GM18507 (cell line): ENCODE measurements around the gene C19orf12.

Experiments used
- DNase-seq: peaks from one replicate; pipeline ENCODE4 v3.0.0; 2011; ENCODE audit warnings: low read depth; ENCODE audit not compliant: insufficient read length; ENCODE audit errors: extremely low spot score
- FAIRE-seq: peaks from 2 replicates; lab custom pipeline; 2011; peaks lifted over from hg19 to GRCh38; lab: Jason Lieb, UNC

The C19orf12 gene

DNA sequence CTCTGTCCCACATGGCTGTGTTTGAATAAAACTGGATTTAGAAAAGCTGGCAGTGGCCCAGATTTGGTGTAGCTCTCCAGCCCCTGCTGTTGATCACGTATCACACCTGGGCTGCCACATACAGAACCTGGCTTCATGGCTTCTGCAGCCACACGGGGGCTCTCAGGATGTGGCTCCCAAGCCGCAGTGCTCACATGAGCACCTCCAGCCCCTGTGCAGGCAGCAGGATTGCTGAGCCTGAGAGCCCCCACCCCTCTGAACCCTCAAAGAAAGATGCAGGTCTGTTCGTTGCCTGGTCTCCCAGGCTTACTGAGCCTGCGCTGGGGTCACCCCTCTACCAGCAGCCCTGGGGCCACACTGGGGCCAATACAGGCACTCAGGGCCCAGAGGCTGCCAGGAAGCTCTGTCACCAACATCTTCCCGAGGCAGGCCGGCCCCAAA lies 47.1 kb downstream of the C19orf12 start:
- no peak for DNase-seq
- peak; percentile 44 for FAIRE-seq

DNA sequence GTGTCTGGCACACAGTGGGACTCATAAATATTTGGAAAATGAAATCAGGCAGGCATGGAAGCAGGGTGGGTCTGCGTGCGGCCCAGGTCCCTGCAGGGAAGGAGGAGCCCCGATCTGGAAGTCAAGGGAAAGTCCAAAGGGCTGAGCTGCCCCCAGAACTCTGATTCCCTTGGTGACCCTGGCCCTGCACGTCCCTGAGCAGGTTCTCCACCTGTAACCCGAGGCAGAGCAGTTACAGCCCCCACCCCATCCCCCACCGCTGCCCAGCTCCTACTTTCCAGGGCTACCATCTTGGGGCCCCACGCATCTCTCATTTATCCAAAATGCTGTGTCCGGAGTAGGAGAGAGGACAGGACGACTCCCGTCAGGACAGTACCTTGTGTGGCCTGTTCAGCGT lies 47.7 kb downstream of the C19orf12 start:
- DNase-seq (no peak), FAIRE-seq (no peak)

DNA sequence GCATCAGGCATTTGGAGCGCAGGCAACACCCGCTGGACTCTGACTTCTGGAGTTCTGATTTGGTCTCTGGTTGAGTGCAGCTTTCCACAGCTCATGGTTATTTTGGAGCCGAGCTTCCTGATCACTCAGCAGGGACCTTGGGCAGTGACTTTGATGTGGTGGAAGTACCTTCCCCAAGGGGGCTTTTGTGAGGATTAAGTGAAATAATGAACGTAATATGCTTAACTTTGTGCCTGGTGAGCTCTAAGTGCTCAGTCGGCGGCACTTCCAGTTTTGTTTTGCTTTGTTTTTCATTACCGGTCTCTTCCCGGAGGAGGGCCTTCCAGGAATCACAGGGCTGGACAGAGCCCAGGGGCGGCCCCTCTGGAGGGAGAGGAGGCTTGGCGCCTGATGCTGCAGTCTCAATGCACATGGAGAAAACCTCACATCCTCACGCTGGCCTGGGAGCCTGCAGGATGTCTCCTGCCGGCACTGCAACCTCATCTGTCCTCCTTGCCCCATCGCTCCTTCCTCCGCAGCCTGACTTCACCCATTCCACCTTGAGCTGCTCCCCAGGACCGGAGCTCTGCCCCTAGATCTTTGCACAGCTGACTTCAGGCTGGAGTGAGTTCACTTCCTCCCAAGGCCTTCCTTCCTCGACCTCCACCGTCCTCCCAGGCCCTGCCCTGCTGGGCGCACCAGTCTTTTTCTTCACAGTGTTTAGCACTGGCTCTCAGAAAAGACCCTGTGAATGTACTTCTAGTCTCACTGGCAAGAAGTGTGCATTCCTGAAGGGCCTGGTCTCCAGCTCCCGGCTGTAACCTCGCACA lies 48.3 kb downstream of the C19orf12 start:
- DNase-seq (no peak), FAIRE-seq (peak; percentile 60)

DNA sequence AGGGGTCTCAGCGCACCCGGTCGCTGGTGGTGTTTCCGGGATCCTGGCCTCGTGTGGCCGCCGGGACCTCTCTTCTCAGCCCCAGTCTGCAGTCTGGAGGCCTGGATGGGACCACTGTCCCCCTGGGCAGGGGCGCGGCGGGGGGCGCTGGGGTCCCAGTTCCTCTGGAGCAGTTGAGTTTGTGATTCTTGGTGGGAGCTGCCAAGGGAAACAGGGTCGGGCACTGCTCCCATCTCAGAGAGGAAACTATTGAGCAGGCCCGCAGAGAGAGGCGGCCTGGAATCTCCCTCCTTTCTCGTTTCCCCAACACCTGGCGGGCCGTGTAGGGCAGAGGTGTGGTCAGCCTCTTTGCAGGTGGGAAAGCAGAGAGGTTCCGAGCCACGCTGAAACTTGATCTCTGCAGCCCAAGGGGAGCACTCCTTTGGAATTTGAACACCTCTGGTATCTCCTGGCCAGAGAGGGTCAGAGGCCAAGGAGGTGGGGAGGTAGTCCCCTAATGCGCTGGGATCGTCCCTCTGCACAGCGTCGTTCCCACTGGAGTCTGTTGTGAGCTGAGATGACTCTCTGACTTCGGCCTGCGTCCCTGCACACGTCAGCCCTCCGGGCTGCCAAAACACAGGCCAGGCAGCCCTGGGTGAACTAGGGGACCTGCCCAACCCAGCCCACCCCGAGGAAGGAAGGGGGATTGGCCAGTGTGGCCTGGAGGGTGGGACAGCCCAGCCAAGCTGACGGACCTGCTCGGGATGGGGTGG lies 49.1 kb downstream of the C19orf12 start:
- no peak for DNase-seq

DNA sequence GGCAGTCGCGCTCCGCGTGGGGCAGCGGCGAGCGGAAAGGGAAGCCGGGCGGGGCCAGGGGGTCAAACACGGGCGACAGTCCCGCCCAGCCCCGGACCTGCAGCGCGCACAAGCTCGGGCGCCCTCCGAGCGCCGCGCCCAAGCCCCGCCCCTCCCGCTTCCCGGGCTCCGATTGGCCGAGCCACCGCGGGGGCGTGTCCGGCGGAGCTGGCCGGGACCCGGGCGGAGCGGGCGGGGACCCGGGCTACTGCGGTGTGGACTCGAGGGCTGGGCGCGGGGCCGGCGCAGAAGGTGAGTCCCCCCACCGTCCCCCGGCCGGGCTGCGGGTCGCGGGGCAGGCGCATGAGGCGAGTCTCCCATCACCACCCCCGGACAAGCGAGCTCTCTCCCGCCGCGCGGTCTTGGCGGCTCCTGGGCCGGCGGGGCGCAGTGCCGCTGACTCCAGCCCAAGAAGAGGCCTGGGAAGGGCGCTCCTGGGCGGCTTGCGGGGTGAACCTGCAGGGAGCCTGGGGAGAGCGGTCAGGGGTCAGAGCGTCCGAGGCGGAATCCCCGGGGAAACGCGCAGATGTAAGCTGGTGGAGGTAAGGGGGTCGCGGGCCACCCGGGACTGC lies 49.7 kb downstream of the C19orf12 start, which contains the start of gene PLEKHF1:
Gene PLEKHF1, plus strand, starts transcription at position 247 of the 611 bp plus-strand sequence. CDS start 8,379 bp downstream, outside the sequence.
- peak; percentile 91 for FAIRE-seq
- DNase-seq, result peak; percentile 94

More for the DNA sequence above, 49.1 kb downstream of the C19orf12 start:
- peak; percentile 65 for FAIRE-seq

DNA sequence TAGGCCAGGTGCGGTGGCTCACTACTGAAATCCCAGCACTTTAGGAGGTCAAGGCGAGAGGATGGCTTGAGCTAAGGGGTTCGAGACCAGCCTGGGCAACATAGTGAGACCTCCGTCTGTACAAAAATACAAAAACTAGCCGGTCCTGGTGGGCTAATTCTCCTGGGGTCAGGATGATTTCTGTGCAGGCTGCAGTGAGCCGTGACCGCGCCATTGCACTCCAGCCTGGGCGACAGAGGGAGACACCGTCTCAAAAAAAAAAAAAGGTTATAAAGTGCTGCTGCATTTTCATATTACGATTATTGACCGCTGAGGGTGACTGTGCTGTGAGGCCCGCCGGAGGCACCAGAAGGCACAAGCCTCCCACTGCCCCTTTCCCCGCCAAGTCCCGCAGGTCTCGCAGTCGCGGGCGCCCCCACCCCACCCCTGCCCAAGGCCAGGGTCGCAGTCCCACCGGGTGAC lies 50.3 kb downstream of the C19orf12 start:
- no peak for DNase-seq
- no peak for FAIRE-seq

DNA sequence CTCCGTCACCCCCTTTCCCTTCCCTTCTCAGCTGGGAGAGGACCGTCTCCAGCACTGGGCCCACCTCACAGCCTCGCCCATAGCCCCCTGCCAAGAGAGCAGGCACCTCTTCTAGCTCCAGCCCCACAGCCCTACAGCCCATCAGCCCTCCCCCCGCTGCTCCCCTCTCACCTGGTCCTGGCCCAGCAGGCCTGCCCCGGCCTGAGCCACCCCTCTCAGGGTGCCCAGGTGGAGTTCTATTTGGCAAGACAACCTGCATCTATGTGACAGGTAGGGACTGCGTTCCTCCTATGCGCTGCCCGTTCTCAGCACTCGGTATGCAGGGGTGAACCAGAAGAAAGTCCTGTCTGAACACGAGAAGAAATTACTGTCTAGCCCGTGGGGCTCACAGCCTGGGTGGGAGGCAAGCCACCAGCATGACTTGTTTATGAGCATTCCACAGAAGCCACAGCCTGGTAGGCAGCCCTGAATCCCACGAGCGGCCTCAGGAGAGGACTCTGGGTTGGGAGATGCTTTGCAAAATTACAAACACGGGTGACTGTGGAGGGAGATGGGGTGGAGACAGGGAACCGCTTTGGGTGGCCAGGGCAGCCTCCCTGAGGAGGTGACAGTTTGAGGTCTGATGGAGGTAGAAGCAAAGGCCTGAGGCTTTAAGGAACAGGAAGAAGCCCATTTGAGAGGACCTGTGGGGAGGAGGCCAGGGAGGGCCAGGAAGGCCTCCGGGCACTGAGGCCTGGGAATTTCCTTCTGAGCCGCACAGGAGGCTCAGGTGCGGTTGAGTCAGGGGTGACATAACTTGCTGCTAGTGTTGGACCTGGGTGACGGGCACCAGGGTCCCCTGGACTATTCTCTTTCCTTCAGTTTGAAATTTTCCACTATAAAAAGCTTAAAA lies 51.0 kb downstream of the C19orf12 start:
- no peak for DNase-seq
- FAIRE-seq, result no peak

DNA sequence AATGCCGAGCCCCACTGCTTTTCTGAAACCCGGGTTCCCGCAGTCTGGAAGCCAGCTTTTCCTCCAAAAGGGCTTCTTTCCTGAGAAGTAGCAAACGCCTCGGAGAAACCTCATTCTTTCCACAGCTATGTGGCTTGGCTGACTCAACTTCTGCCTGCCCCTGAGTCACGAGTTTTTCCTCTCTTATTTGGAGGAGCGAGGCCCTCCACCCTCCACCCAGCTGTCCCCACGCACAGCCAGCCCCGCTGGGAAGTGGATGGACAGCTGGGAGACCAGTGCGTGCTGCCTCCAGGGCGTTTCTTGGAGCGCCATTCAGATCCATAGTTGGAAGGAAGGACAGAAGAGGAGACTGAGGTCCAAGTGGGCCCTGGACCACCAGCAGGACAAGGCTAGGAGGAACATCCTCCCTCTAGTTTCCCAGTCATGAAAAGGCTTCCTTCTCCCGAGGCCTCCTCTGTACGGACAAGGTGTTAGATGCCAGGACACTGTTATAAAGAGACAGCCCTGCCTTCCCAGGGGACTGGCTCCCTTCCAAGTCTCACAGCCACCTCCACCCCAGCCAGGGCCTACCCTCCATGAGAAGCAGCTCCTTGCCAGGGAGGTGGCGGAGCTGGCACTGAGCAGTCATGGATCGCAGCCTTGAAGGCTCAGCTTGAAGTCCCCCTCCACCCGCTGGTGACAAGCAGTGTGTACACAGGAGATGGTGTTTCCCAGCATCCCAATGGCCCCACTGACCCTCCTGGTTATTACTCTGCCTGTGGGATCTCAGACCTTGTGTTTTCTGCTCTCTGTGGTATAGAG lies 52.3 kb downstream of the C19orf12 start:
- DNase-seq, result no peak
- no peak for FAIRE-seq

DNA sequence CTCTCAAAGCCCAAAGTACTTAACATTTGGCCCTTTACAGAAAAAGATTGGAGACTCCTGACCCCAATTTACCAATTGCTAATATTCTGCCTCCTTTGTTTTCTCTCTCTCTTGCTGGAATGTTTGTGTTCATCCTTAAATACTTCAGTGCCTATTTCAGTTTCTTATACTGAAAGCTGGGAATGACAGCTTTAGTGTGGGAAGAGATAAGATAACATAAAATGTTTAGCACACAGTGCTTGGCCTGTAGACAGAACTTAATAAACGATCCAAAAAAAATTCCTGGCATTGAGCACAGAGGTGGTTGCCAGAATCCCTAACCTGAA lies 52.8 kb downstream of the C19orf12 start:
- no peak for FAIRE-seq
- no peak for DNase-seq

DNA sequence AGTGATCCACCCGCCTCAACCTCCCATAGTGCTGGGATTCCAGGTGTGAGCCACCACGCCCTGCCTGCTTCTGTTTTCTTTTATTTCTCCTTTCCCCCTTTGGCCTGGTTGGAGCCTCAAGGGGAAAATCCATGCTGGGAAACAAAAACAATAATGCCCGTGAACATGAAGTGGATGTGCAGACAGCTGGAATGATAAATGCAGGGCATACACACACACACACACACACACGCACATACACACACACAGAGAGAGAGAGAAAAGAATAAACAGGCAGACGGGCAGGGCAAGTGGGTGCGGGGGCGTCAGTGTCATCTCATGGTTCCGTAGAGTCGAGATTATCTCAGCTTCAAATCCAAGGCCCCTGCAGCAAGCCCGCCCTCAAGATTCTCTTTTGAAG lies 54.2 kb downstream of the C19orf12 start:
- no peak for FAIRE-seq
- no peak for DNase-seq

DNA sequence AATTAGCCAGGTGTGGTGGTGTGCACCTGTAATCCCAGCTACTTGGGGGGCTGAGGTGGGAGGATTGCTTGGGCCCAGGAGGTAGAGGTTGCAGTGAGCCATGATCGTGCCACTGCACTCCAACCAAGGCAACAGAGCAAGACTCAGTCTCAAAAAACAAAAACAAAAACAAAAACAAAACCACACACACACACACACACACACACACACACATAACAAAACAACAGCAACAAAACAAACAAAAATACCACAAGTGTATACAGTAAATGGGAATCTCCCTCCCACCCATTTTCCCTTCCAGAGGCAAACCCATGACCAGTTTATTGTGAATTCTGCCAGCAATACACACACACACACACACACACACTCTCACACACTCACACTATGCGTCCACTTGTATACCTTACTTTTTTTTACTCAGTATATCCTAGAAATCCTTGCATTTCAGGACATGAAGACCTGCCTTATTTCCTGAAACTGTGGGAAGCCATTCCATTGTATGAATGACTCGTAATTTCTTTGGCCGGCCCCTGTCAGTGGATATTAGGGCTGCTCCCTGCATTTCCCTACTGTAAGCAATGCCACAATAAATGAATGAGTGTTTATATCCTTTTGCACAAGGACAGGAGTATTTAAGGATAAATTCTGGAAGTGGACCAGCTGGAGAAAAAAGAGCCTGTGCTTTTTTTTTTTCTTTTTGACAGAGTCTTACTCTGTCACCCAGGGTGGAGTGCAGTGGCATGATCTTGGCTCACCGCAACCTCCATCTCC lies 56.7 kb downstream of the C19orf12 start:
- FAIRE-seq, result no peak
- no peak for DNase-seq

DNA sequence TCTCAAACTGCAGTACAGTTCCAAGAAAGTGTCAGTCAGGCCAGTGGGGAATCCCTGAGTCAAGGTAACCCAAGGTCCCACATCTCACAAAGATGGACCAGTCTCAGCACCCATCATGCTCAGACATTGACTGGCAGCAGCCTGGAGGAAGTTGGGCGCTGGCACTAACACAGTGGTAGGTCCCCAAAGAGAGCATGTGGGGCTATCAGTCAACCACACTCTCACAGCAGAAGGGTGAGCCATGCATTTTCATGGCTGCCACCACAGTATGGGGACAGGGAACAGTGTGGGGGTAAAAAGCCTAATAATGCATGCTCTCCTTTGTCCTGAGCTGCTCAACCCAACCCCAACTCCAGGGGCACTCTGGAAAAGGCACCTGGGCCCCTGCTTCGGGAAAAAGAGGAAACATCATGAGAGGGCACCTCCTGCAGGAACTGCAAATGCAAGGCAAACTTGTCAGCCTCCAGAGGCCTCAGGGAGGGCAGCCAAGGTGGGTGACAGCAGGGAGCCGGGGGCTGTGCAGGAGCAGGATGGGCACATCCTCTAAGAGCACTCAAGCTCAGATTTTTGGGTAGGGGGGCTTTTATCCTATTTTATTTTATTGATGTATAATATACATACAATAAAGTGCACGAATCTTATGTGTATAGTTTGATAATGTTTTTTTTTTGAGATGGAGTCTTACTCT lies 59.3 kb downstream of the C19orf12 start:
- DNase-seq (no peak), FAIRE-seq (no peak)

DNA sequence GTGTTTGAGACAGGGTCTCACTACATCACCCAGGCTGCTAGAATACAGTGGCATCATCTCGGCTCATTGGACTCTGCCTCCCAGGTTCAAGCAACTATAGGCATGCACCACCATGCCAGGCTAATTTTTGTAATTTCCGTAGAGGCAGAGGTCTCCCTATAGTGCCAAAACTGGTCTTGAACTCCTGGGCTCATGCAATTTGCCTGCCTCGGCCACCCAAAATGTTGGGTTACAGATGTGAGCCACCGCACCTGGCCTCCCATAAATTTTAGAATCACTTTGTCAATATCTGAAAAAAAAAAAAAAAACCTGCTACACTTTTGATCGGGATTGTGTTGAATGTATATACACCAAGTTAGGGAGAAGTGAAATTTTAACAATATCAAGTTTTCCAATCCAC lies 61.7 kb downstream of the C19orf12 start:
- DNase-seq (no peak), FAIRE-seq (no peak)

DNA sequence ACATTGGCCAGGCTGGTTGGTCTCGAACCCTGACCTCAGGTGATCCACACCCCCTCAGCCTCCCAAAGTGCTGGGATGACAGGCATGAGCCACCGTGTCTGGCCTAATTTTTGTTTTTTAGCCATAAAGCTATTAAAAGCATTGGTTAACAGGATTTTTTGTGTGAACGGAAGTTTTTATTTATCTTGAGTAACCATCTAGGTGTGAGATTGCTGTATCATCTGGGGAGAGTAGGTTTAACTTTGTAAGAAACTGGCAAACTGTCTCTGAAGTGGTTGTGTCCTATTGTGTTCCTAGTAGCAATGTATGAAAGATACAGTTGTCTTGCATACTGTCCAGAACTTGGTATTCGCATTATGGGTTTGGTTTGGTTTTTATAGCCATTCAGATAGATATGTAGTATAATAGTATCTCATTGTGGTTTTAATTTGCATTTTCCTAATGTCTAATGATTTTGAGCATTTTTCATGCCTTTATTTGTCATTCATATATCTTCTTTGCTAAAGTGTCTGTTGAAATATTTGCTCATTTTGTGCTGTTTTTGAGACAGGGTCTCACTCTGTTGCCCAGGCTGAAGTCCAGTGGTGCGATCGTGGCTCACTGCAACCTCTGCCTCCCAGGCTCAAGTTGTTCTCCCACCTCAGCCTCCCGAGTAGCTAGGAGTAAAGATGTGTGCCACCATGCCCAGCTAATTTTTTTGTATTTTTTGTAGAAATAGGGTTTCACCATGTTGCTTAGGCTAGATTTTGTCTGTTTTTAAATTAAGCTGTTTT lies 63.3 kb downstream of the C19orf12 start:
- DNase-seq, result no peak
- FAIRE-seq, result no peak

DNA sequence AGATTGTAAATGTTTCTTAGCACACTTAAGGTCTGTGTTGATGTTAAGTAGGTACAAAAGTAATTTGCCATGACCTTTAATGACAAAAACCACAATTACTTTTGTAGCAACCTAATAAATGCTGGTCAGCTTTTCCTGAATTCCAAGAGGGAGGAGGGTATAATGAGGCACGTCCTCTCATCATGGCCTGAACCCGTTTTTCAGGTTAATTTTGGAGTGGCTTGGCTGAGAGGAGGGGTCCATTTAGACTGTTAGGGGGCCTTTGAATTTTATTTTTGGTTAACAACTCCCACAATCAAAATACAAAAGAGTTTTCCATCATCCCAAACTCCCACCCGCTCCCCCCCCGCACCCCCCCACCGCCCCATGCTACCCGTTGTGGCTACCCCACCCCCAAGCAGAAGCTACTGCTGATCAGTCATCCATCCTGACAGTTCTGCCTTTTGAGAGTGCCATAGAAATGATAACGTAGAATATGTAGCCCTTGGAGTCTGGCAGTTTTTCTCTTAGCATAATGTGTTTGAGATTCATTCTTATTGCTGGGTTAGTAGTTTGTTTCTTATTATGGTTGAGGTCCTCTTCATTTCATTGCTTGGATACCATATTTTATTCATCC lies 64.2 kb downstream of the C19orf12 start:
- DNase-seq (no peak), FAIRE-seq (no peak)
